C4-2B (cell line): Measurements from ENCODE around the gene CAVIN2.

ENCODE experiments used
- CTCF ChIP-seq: fragments of 450-650 bp; conservative IDR thresholded peaks from 2 replicates; pipeline ENCODE4 v1.5.1; 2017; ENCODE audit warnings: mild to moderate bottlenecking
- ZFX ChIP-seq: fragments of 450-650 bp; IDR thresholded peaks from 2 replicates; pipeline ENCODE4 v1.6.1; 2017

- TF ChIP-seq CTCF (no peak), ZFX (no peak)
These were observed 48.9 kb upstream of the CAVIN2 start for GRCh38 chr2:191895743-191896142.
